Thyroid gland (tissue), 4 donors: ENCODE measurements around the gene INCENP. TPM values are rescaled to one million over a fixed set of nuclear protein-coding genes. Genes with fewer than 3 reads are reported as not detected.
A peak's percentile ranks its signal among the peaks of the same experiment; 100 is the strongest.

Experiments used
- DNase-seq, 2 donors: peaks; one replicate each; pipeline ENCODE4 v3.0.0-alpha.2; 2019
- H3K27ac ChIP-seq, 3 donors: fragments of 200-600 bp; sonication (generic); 1 replicate in 2 of 3; 2 replicates in 1 of 3; pipeline ENCODE4 v1.5.1; 2016 to 2019; ENCODE audit warnings: mild to moderate bottlenecking in 1 of 3, moderate library complexity in 1 of 3
- H3K27me3 ChIP-seq: fragments of 200-600 bp; sonication (generic); one replicate; pipeline ENCODE4 v1.5.1; 2019
- H3K36me3 ChIP-seq, 2 donors: fragments of 200-600 bp; sonication (generic); one replicate each; pipeline ENCODE4 v1.5.1; 2016 to 2019
- H3K4me1 ChIP-seq, 2 donors: fragments of 200-600 bp; sonication (generic); one replicate each; pipeline ENCODE4 v1.5.1; 2017 to 2019
- H3K4me3 ChIP-seq, 3 donors: fragments of 200-600 bp; sonication (generic); replicated peaks in 1 of 3; 1 replicate in 2 of 3; 2 replicates in 1 of 3; pipeline ENCODE4 v1.5.1; 2016; ENCODE audit warnings: mild to moderate bottlenecking in 1 of 3
- H3K9me3 ChIP-seq: fragments of 200-600 bp; sonication (generic); one replicate; pipeline ENCODE4 v1.5.1; 2017
- POLR2A ChIP-seq, 2 donors: fragments of 450-650 bp; IDR thresholded peaks; one replicate each; pipeline ENCODE4 v1.6.1; 2017; ENCODE audit warnings: antibody characterized with exemption in 2 of 2, mild to moderate bottlenecking in 2 of 2, moderate library complexity in 1 of 2
- WGBS, 2 donors: methylation state at CpG; one replicate each; pipeline ENCODE4 v1.1.5; 2017; 5-methylcytosine and 5-hydroxymethylcytosine counted together
- intact Hi-C: fragments of 100-400 bp; cut with DNase I; formaldehyde crosslinking; loops from one replicate; pipeline ENCODE4 v1.15.1; 2023
- total RNA-seq, 4 donors: library from RNA; depleted of rRNA; stranded (reverse); fragments of >200 nt; gene quantifications; one replicate each; pipeline ENCODE4 v1.2.3, GENCODE V29; 2016
- TF ChIP-seq, protein P1 (sequence below), 6 experiments: fragments of 200-600 bp in 3 of 6; fragments of 450-650 bp in 3 of 6; sonication (generic) in 3 of 6; IDR thresholded peaks; one replicate each; pipeline ENCODE4 v1.5.1; 2016 to 2019; ENCODE audit warnings: antibody characterized with exemption in 6 of 6, mild to moderate bottlenecking in 2 of 6, inconsistent platforms in 1 of 6, moderate library complexity in 1 of 6

INCENP gene
- total RNA-seq, 4 donors from 2014 or later, result 16.9 to 99.4 (median 42.4) TPM

DNA sequence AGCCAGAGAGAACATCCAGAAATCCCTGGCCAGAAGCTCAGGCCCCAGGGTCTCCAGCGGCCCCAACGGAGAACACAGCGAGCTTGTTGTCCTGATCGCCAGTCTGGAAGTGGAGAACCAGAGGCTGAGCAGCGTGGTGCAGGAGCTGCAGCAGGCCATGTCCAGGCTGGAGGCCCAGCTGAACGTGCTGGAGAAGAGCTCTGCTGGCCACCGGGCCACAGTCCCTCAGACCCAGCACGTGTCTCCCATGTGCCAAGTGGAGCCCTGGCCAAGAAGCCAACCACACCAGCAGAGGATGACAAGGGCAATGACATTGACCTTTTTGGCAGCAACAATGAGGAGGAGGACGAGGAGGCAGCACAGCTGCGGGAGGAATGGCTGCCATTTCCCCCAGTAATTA lies 45.6 kb downstream of the INCENP start:
- H3K27ac ChIP-seq, result no peak overlapping the region
- TF ChIP-seq, protein P1, sequence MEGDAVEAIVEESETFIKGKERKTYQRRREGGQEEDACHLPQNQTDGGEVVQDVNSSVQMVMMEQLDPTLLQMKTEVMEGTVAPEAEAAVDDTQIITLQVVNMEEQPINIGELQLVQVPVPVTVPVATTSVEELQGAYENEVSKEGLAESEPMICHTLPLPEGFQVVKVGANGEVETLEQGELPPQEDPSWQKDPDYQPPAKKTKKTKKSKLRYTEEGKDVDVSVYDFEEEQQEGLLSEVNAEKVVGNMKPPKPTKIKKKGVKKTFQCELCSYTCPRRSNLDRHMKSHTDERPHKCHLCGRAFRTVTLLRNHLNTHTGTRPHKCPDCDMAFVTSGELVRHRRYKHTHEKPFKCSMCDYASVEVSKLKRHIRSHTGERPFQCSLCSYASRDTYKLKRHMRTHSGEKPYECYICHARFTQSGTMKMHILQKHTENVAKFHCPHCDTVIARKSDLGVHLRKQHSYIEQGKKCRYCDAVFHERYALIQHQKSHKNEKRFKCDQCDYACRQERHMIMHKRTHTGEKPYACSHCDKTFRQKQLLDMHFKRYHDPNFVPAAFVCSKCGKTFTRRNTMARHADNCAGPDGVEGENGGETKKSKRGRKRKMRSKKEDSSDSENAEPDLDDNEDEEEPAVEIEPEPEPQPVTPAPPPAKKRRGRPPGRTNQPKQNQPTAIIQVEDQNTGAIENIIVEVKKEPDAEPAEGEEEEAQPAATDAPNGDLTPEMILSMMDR (IDR thresholded peaks at IDR 0.05), result no peak
- TF ChIP-seq POLR2A (IDR thresholded peaks at IDR 0.05), result no peak
- intact Hi-C loops, result no loop called here
- H3K4me3 ChIP-seq, result no peak overlapping the region
- H3K36me3 ChIP-seq, result no peaks in the 10 kb centered on the region
- 69 to 83% methylated on average over 5 to 10 of the region's 10 CpGs for WGBS, 2 donors
- DNase-seq, result no peak
- no peaks in the 10 kb centered on the region for H3K4me1 ChIP-seq
- H3K9me3 ChIP-seq, result no peaks in the 10 kb centered on the region
- H3K27me3 ChIP-seq, result no peaks in the 10 kb centered on the region

DNA sequence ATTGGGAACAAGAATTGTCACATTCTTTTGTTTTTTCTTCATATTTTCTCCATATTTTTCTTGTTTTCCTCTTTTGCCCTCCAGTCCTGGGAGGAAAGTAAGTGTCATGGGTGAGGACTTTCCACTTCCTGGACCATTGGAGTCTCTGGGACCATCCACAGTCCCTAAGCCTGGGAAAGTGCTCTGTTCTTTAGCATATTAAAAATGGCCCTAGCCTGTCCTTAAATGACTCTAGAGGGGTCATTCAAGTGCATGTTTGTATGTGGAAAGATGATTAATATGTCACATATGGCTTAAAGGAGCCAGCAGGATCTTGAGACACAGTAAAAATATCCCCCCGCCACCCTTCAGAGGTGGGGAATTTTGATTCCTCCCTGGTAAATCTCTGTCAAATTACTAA lies 46.1 kb downstream of the INCENP start:
- DNase-seq, result no peak
- WGBS, 2 donors, result 85% methylated on average over 1 of the region's 1 CpG
- H3K4me3 ChIP-seq, result no peak overlapping the region
- TF ChIP-seq POLR2A (IDR thresholded peaks at IDR 0.05), result no peak
- TF ChIP-seq, protein P1 (IDR thresholded peaks at IDR 0.05), result no peak
- H3K9me3 ChIP-seq, result no peaks in the 10 kb centered on the region
- H3K27ac ChIP-seq, result no peak overlapping the region
- intact Hi-C loops, result loop anchor here (5.0 kb wide), 1 partner anchor 142 kb away; no protein-coding TSS in a partner anchor
- no peaks in the 10 kb centered on the region for H3K27me3 ChIP-seq
- no peaks in the 10 kb centered on the region for H3K36me3 ChIP-seq
- no peaks in the 10 kb centered on the region for H3K4me1 ChIP-seq

DNA sequence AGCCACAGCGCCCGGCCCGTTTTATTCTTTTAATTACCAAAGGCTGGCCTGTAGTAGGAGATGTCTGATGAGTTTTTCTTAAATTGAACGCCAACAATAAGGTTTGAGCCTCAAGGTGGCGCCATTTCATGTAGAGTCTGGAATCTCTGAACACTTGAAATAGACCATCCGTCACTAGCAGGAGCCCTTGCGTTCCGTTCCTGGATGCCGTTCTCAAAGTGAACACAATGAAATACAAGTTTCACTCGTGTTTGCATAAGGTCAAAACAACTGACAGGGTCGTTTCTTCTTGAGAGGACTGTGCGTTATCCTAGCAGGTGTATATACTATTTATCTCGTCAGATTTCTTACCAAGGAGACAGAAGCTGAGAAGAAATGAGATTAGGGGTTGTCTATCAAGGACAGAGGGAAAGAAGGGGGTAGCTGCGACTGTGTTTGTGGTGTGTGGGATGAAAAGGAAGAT lies 47.5 kb downstream of the INCENP start:
- Histone ChIP-seq H3K27ac (peak overlapping the region in 1 of 3 donors; percentile 16), H3K36me3 (no peaks in the 10 kb centered on the region), H3K27me3 (no peaks in the 10 kb centered on the region), H3K4me3 (no peak overlapping the region), H3K9me3 (no peaks in the 10 kb centered on the region), H3K4me1 (no peaks in the 10 kb centered on the region)
- intact Hi-C loops, result loop anchor here (5.0 kb wide), 1 partner anchor 141 kb away; no protein-coding TSS in a partner anchor
- peak; percentile 90 to 91 for DNase-seq
- 3 to 4% methylated on average over 14 of the region's 14 CpGs for WGBS, 2 donors
- TF ChIP-seq, protein P1 (IDR thresholded peaks at IDR 0.05), result peak; percentile 54 to 89 (median 72)
- no peak for TF ChIP-seq POLR2A (IDR thresholded peaks at IDR 0.05)

DNA sequence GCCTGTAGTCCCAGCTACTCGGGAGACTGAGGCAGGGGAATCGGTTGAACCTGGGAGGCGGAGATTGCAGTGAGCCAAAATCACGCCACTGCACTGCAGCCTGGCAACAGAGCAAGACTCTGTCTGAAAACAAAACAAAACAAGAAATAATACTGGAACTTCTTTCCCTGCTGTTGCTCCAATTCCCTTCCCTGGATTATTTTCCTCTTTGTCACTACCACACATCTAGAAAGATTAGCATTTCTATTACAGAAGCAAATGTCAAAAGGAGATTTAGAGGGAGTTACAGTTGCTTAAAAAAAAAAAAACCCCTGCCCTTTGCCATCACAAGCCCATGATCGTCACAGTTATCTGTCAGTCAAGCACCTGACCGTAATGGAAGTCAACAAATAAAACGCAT lies 48.5 kb downstream of the INCENP start:
- intact Hi-C loops, result loop anchor here (5.0 kb wide), 1 partner anchor 140 kb away; no protein-coding TSS in a partner anchor
- Histone ChIP-seq H3K27me3 (no peaks in the 10 kb centered on the region), H3K36me3 (no peaks in the 10 kb centered on the region), H3K4me1 (no peaks in the 10 kb centered on the region), H3K4me3 (no peak overlapping the region), H3K9me3 (no peaks in the 10 kb centered on the region), H3K27ac (no peak overlapping the region)
- no peak for DNase-seq
- no peak for TF ChIP-seq POLR2A (IDR thresholded peaks at IDR 0.05)
- TF ChIP-seq, protein P1 (IDR thresholded peaks at IDR 0.05), result no peak
- WGBS, 2 donors, result 62 to 73% methylated on average over 7 of the region's 7 CpGs

DNA sequence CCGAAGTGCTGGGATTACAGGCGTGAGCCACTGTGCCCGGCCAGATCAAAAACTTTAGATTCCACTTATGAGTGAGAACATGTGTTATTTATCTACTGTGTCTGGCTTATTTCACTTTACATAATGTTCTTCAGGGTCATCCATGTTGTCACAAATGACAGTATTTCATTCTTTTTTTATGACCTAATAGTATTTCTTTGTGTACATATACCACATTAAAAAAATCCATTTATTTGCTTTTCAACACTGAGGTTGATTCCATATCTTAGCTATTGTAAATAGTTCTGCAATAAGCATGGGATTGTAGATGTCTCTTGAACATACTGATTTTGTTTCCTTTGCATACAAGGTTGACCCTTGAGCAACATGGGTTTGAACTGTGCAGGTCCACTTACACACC lies 53.0 kb downstream of the INCENP start:
- intact Hi-C loops, result no loop called here
- TF ChIP-seq, protein P1 (IDR thresholded peaks at IDR 0.05), result no peak
- TF ChIP-seq POLR2A (IDR thresholded peaks at IDR 0.05), result no peak
- Histone ChIP-seq H3K4me1 (no peaks in the 10 kb centered on the region), H3K9me3 (no peaks in the 10 kb centered on the region), H3K27ac (no peak overlapping the region), H3K4me3 (no peak overlapping the region), H3K36me3 (no peaks in the 10 kb centered on the region), H3K27me3 (no peaks in the 10 kb centered on the region)
- 92 to 93% methylated on average over 3 of the region's 3 CpGs for WGBS, 2 donors
- no peak for DNase-seq
